NOMO-1 treated with dmso at 0.1 percent for 144 hours (cell line): ENCODE results near the gene HMCN1.
"Not testable (repeated sequence)": the region's sequence is repeated elsewhere in the genome, so short reads cannot be mapped to it uniquely, and the experiment has no call there.

Experiments used
- DNase-seq: peaks from one replicate; lab custom pipeline; 2025; ENCODE audit not compliant: unreplicated experiment; lab: John Stamatoyannopoulos, UW

Gene HMCN1

GRCh38 chr1:185739967-185740366 lies 5.8 kb downstream of the HMCN1 start:
- DNase-seq: no peak

DNA sequence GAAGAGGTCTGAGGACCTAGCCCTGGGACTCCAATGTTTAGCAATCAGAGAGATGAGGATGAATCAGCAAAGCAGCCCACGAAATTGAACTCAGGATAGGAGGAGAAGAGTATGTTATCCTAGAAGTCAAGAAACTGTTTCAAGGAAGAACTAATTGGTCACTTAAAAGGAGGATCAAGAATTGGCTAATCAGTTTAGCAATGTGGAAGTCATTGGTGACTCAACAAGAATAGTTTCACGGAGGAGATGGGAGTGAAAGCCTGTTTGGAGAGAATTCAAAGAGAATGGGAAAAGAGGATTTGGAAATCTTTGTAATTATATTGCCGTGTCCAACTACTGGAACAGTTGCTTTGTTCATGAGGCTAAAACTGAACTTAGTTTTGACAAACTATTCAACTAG lies 7.4 kb downstream of the HMCN1 start:
- no peak for DNase-seq

DNA sequence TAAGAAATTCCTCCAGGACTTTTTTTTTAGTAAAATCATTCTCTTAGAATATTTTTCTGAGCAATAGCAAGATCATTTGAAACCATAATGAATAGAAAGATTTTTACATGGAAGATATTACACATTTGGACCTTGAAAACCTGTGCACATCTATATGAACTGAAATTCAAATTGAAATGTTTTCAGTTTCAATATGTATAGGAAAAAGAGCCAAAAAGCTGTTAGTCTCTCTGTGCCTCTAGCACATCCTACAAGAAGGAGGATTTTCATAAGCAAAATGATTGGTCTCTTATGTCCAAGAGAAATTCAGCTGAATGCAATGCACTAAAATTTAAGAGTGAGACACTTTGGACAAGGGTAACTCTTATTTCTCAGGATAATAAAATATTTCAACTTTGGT lies 8.2 kb downstream of the HMCN1 start:
- DNase-seq: no peak

- no peak for DNase-seq
These were observed 11.0 kb downstream of the HMCN1 start for GRCh38 chr1:185745165-185745564.

DNA sequence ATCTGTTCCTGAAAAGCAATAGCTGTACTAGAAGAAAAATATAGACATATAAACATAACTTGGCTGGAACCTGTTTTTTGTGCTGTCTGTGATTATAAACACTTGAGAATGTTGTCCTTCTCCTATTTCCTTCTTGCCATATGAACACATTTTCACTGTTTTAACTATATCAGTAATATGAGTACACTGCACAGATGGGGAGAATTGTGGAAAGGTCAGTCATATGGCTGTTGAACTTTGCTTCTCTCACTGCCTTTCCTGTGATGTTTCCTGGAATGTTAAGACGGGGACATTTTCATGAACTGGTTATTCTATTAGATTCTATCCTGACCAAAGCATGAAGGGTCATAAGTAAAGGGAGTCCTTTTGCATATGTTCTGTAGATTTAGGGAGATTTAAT lies 24.9 kb downstream of the HMCN1 start:
- DNase-seq: no peak

- no peak for DNase-seq
These were observed 27.6 kb downstream of the HMCN1 start for GRCh38 chr1:185761841-185762240.

- DNase-seq: no peak
These were observed 33.4 kb downstream of the HMCN1 start for GRCh38 chr1:185767508-185768120.

- no peak for DNase-seq
These were observed 34.2 kb downstream of the HMCN1 start for GRCh38 chr1:185768371-185768770.

DNA sequence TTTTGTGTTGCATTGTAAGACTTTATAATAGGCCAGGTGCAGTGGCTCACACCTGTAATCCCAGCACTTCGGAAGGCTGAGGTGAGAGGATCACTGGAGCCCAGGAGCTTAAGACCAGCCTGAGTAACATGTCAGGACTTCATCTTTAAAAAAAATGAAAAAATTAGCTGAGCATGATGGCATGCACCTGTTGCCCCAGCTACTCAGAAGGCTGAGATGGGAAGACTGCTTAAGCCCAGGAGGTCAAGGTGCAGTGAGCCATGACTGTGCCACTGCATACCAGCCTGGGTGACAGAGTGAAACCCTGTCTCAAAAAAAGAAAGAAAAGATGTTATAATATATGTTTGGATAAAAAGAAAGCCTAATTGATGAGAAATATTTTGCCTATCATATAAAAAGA lies 34.9 kb downstream of the HMCN1 start:
- no peak for DNase-seq

DNA sequence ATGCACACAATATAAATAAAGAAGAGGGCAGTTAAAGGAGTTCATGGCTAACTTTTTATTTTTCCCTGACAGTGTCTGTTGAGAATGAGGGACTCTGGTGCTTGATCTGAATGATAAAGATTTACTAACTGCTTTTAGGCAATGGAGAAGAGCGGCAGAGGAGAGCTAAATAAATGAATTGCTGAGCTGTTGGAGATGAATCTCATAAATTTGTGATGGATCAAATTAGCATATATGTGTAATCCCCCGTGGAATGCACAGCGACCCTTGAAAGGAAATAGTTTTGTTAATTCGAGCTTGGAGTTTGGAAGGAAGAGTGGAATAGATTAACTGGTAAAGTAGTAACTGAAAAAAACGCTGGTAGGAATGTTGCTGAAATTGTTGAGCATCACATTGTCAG lies 40.2 kb downstream of the HMCN1 start:
- no peak for DNase-seq

GRCh38 chr1:185775501-185775900 lies 41.3 kb downstream of the HMCN1 start:
- DNase-seq: no peak

- no peak for DNase-seq
These were observed 42.3 kb downstream of the HMCN1 start for GRCh38 chr1:185776522-185776921.

- DNase-seq: not testable (repeated sequence)
These were observed 49.7 kb downstream of the HMCN1 start for GRCh38 chr1:185783860-185784259.

DNA sequence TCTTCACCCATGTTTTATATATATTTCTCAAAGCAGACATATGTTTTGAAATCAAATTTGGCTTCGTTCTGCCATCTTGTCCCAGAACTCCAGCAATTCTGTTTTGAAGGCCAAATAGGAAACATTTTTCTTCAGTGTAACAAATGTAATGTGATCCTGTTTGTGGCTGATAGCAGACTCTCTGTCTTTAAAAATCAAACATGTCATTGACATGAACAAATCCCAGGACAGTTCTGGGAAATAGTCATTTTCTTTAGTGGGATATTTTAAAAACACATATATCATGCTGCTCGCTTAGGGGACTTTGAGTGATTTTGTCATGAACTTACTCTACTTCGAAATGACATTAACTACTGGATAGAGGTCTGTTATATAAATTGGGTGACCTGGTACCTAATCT lies 51.4 kb downstream of the HMCN1 start:
- DNase-seq: no peak

DNA sequence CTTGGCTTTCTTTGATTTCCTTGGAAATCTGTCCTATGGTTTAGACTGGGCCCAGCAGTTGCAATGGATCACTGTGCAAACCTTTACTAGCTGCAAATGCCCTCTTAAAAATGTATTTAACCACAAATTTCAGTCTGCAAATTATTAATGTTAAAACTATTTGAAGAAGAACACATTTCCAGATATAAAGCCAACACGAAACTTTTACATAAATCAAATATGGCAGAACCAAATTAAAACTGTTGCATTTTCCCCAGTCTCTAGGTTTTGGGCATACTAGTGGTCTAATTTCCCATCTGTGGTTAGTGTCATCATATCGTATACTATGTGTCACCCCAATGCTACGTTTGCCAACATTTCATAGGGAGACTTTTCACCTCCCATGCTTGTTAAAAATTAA lies 52.3 kb downstream of the HMCN1 start:
- no peak for DNase-seq

- DNase-seq: no peak
These were observed 53.0 kb downstream of the HMCN1 start for GRCh38 chr1:185787238-185787637.

DNA sequence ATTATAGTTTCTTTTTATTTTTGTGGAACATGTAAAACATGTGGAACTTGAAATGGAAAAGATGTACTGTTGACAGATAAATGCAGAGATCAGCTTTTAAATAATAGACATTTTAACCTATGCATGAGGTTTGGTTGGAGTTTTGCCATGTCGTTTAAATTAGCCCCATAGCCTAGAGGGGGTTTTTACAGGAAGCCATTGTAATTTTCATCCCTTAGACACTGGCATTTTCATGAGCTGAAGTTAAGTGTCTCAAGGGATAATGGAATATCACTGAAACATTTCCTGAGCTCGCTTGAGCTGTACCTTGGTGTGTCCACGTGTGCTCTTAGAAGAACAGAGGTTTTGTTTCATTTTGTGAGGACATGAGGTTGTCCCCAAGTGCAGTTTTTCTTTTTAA lies 54.2 kb downstream of the HMCN1 start:
- DNase-seq: no peak

GRCh38 chr1:185789501-185790193 lies 55.5 kb downstream of the HMCN1 start:
- no peak for DNase-seq

DNA sequence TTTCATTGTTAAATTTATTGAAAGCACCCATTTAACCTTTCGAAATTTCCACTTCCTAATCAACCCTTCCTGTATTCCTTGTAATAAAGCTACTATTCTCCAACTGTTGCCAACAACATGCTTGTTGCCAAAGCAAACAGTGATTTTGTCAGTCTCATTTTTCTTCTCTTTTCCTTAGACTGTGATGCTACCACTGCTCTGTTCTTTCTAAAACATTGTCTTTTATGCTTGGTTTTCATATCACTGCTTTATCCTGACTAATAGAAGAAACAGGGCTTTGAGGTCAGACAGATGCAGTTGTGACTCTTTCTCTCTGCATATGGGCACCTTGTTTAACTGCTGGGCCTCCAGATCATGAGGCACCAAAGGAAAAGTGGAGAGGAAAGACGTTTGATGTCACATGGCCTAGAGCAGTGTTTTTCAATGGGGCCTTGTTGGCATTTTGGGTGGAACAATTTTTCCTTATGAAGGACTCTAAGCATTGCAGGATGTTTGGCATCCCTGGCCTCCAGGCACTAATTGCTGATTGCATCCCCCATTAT lies 56.1 kb downstream of the HMCN1 start:
- DNase-seq: no peak

- DNase-seq: no peak
These were observed 57.8 kb downstream of the HMCN1 start for GRCh38 chr1:185792040-185792439.

- not testable (repeated sequence) for DNase-seq
These were observed 60.3 kb downstream of the HMCN1 start for GRCh38 chr1:185794495-185794894.

DNA sequence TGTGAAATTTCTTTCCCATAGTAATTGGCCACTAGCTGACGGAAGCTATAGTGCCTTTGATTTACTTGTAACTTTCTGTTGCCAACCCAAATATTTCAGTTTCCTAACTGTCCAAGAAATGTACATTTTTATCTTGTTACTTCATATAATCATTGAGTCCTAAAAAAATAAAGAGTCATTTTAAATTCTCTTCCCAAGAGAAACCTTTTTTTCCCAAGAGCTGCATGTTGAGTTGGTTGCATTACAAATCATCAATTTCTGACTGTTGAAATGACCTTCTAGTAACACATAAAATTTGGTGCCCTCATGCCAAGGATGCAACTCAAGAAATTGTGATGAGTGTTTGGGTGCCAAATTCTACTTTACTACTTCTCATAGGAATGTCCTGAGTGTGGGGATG lies 61.0 kb downstream of the HMCN1 start:
- DNase-seq: no peak

GRCh38 chr1:185798505-185798904 lies 64.3 kb downstream of the HMCN1 start:
- DNase-seq: no peak
